GM18873 (cell line): ENCODE measurements around the gene SEMA3D.
"Not testable (repeated sequence)": the region's sequence is repeated elsewhere in the genome, so short reads cannot be mapped to it uniquely, and the experiment has no call there.

ENCODE experiments used
- ATAC-seq: cut with Tn5 transposase; IDR thresholded peaks from one replicate; pipeline ENCODE4 v1.9.1; 2021; ENCODE audit warnings: mild to moderate bottlenecking, moderate library complexity, moderate number of reproducible peaks; ENCODE audit not compliant: unreplicated experiment, low FRiP score

SEMA3D gene

DNA sequence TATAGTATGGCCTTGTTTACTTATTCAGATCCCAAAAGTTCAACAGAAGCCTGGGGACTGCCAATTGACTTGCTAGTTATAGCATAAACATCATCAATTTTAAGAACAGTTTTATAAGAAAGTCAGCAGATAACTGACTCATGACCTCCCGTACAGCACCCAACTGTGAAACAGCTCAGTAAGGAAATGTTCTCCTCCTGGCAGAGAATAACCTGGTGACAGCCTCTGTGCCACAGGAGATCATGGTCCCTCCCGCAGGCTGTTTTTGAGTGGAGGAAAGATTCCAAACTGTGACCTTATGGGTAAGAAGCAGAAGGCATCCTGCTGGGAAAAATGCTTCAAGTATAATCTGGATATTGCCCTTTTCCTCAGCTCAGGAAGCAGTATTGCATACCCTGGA lies 182.5 kb downstream of the SEMA3D start:
- ATAC-seq = no peak

DNA sequence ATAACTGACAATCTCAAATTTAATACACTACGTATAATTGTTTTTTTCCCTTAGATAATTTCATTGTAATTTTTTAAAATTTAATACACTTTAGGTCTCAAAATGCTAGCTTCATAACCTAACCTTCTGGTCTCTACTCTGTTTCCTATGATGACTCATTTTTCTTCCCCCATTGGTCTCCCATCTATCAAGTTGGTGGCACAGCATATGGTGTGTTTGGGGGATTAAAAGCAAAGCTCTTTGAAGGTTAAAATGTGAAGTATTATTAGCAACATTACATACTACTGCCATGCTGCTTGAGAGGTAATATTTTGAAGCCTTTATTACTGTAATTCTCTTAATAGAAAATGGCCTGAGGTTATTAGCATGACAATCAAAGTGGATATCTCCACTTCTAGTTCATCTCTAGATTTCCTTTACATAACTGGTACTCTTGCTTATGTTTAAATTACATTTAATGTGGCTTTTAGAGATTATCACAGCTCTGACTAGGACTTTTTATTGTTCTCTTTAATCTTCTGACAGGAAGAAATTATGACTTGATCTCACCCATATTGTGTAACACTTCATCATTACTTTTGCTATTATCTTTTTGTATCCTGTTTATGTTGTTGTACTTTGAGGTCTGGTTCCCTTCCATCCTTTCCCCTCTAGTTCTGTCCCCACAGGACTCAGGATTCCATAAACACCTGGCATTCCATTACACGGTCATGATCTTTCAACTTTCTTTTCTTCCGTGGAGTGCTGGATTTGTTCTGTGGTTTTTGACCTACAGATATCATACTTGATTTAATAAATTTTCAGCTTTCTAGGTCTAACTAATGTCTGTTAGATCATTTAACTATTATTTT lies 185.1 kb downstream of the SEMA3D start:
- no peak for ATAC-seq

DNA sequence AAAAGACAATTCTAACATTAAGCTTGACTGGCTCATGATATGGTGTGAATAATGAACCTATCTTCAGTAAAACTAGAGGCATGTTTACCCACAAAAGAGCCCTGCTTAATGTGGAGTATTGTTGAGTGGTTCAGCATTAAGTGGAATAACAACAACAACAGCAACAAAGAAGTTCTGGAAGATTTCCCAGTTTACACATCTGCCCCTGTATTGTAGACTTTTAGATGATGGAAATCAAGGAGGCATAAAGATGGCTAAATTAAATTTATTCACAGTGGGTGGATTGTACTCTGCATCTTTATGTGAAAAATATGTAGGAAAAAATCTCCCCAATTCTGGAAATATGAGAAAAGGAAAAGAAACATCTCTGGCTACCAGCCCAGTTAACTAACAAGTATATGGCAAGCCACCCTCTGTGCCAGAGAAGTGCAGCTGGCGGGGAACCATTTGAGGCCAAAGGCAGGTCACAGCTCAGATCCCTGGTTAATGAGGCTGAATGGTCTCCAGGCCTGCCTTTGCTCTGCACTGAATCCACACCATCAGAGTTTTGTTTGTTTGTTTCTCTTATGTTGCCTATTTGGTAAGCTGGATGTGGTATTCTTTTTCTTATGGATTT lies 186.0 kb downstream of the SEMA3D start:
- ATAC-seq = no peak

DNA sequence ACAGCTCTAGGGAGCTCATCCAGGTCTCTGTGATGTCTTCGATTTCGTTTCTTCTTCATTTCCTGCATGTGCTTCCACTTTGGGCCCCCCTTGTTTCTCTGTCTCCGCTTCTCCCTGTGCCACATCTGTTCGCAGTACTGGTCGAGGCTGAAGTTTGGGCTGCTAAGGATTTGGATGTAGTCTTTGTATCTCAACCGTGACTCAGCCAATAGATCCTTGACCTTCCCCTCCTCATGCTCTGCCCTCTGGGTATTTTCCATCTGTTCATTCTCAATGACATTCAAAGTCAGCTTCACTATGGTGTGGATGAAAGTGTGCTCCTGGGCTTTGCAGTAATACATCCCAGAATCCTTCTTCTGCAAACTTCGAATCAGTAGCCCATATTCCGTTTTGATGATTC lies 187.4 kb downstream of the SEMA3D start:
- ATAC-seq = no peak

- no peak for ATAC-seq
These were observed 188.2 kb downstream of the SEMA3D start for GRCh38 chr7:84998665-84999064.

- no peak for ATAC-seq
These were observed 189.2 kb downstream of the SEMA3D start for GRCh38 chr7:84997626-84998025.

DNA sequence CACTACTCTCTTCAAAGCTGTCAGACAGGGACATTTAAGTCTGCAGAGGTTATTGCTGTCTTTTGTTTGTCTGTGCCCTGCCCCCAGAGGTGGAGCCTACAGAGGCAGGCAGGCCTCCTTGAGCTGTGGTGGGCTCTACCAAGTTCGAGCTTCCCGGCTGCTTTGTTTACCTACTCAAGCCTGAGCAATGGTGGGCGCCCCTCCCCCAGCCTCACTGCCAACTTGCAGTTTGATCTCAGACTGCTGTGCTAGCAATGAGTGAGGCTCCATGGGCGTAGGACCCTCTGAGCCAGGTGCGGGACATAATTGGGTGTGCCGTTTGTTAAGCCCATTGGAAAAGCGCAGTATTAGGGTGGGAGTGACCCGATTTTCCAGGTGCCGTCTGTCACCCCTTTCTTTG lies 193.9 kb downstream of the SEMA3D start:
- ATAC-seq = not testable (repeated sequence)

DNA sequence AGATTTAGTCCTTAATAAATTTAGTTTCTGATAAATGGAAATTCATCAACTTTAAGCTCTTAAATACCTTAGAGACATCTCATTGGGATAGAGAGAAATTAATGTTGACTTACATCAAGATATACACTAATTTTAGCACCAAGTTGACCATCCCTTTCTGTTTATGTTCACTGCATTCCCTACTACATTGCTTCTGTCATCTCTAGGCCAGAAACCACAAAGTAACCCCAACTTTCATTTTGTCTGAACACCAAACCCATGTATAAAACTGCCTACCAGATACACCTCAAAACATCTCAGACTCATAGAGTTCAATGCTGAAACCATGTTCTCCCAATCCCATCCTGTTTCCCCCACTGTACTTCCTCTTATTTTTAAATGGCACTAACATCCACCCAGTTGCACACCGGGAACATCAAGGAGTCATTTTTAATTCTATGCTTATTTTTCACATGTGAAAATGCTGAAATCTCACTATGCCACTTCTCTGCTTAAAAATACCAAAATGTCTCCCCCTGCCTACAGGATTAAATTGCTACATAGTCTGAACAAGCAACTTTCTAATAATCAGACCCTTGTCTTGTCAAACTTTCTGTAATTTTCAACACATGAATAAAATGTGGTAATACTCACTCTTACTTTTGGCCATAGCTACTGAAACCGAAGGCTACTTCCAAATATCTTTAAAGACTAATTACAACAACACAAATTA lies 201.6 kb downstream of the SEMA3D start:
- ATAC-seq = no peak

- ATAC-seq = no peak
These were observed 204.7 kb downstream of the SEMA3D start for GRCh38 chr7:84982199-84982598.

GRCh38 chr7:84981055-84981976 lies 205.5 kb downstream of the SEMA3D start:
- no peak for ATAC-seq

DNA sequence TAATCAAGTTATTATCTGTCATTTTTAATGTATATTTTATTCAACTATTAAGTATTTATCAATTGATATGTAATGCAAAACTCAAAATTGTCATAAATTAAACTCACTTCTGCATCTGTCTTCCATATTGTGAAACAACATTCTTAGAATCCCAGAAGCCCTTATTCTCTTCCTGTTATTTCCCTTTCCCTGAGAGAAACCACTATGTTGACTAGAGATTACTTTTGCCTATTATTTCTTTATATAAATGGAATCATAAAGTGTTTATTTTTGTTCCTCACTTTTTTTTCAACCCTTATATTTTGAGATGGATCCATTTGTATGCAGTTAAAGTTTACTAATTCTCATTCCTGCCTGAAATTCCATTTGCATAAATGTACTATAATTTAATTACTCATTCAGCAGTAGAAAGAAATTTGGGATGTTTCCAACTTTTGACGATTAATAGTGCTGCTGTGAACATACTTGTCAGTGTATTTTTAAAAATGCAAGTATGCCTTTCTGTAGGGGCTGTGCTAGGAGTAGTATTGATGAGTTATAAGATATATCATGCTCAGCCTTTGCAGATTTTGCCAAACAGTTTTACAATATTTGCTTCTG lies 211.2 kb downstream of the SEMA3D start:
- no peak for ATAC-seq

DNA sequence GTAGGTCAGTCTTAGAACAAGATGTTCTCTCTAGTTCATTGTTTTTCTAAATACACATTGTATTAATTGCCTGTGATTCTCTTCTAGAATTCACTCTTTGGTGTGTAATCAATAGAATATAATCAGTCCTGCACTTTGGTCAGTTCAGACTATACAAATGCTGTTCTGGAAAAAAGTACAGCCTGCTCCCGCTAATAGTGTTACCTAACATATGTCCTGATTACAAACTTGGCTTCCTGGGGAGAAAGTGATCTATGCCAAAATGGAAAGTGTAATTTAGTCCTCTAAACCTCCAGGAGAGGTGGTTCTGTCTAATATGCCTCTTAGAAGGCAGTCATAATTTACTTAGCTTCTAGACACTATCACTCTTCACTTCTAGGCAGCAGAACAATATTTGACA lies 215.5 kb downstream of the SEMA3D start:
- no peak for ATAC-seq

DNA sequence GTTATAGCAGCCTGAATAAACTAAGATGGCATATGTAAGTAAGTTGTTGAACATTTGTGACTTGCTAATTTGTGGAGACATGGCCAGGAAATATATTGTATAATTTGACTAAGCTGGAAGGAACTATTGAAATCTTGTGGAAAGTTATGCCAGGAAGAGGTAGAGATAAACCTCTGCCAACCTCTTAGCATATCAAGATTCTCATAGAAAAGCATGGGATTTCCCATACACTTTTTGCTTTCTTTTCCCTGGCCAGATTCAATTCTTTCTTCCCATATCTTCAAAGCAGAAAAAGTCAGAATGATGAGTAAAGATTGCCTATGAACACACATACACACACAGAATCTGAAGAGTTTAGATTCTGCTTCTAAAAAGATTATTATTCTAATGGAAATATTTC lies 216.2 kb downstream of the SEMA3D start:
- ATAC-seq = no peak

DNA sequence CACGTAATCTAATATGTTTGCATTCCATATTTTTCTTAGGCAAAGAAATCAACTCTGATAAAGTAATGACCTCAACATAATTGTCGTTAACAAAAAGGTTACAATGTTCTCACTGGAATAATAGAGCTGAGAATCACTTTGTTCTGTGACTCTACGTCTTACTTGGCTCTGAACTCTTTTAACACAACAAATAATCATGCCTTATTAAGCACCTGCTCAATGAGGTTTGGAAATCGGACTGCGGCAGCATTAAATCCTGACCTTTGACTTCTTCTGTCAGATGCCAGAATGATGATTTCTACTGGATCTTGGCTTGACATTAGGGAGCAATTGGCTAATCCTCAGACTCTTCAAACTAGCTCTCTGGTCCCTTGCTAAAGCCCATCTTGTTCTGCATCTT lies 233.6 kb downstream of the SEMA3D start:
- ATAC-seq = no peak

GRCh38 chr7:84950836-84951235 lies 236.0 kb downstream of the SEMA3D start:
- no peak for ATAC-seq

DNA sequence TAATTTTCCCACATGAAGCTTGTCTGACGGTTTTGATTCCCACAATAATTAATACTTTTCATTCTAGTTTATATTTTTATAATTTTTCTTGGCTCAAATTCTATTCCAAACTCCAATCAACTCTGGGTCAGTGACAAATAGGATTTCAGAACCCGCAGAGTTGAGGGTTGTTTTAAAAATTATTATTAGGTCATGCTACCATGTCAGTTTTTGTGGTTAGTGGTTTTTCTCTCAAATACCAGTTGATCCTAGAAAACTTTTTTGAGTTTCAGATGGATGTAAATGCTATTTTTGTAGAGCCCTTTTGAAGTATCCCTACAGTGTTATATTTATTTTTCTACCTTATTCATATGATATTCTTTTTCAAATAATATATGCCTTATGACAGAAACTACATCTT lies 237.4 kb downstream of the SEMA3D start:
- ATAC-seq = no peak

GRCh38 chr7:84949067-84949466 lies 237.8 kb downstream of the SEMA3D start:
- ATAC-seq = no peak

GRCh38 chr7:84948634-84949033 lies 238.2 kb downstream of the SEMA3D start:
- no peak for ATAC-seq

- ATAC-seq = no peak
These were observed 240.3 kb downstream of the SEMA3D start for GRCh38 chr7:84946549-84946948.
